Measurements from ENCODE around the gene LPO.

The LPO gene

DNA sequence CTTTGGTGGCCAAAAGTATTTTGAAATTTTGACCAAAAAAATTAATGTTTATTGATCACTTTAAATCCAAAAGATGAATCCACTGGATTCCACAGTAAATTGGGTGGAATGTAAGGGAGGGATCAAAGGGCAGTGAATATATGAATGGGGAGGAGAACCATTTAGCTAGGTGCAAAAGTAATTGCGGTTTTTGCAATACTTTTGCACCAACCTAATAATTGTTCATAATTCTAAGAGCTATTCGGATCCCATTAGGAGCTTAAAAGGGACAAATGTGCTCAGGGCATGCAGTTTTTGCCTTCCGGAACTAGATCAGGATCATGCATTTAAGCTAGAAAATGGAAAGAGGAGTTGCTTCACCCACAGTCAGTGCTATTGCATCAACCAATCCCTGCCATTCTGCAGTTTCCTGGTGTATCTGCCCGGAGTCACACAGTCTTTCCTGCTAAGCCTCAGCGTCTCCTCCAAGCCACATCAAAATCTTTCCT lies at the start of gene LPO:
Gene LPO (plus strand): TSS at position 438 of the 488 bp plus-strand sequence. CDS start 4,396 bp downstream, outside the sequence.
- no peak for DNase-seq

GRCh38 chr17:58189436-58190146 lies 48.8 kb upstream of the LPO start:
- peak in 1 of 2 donors; percentile 5 for DNase-seq

GRCh38 chr17:58191241-58191896 lies 47.0 kb upstream of the LPO start:
- DNase-seq = no peak

- no peak for DNase-seq
Observed at GRCh38 chr17:58192612-58193011, 45.8 kb upstream of the LPO start, which contains the start of gene EPX. Gene EPX, plus strand, starts transcription at chr17:58192726. Its CDS starts 121 bp downstream, at chr17:58192847.

DNA sequence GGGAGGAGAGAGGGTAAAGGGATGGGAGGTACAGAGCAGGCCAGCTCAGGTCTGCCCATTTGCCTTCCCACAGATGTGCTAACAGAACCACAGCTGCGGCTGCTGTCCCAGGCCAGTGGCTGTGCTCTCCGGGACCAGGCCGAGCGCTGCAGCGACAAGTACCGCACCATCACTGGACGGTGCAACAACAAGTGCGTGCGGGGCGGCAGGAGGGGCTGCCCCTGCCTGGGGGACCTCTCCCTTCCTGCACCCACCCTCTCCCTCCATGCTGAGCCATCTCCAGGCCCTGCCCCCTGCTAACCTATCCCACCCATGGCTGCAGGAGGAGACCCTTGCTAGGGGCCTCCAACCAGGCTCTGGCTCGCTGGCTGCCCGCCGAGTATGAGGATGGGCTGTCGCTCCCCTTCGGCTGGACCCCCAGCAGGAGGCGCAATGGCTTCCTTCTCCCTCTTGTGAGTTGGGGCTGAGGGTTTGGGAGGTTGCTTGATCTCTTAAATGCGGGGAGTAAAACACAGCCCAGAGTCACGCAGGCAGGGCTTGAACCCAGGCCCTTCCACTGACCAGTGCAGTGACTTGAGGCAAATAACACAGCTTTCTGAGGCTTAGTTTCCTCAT lies 44.6 kb upstream of the LPO start:
- no peak for DNase-seq

- no peak for DNase-seq
Observed at GRCh38 chr17:58195518-58196123, 42.8 kb upstream of the LPO start.

GRCh38 chr17:58196610-58197009 lies 41.8 kb upstream of the LPO start:
- DNase-seq = no peak

- peak in 1 of 2 donors; percentile 28 for DNase-seq
Observed at GRCh38 chr17:58200024-58200633, 38.3 kb upstream of the LPO start.

DNA sequence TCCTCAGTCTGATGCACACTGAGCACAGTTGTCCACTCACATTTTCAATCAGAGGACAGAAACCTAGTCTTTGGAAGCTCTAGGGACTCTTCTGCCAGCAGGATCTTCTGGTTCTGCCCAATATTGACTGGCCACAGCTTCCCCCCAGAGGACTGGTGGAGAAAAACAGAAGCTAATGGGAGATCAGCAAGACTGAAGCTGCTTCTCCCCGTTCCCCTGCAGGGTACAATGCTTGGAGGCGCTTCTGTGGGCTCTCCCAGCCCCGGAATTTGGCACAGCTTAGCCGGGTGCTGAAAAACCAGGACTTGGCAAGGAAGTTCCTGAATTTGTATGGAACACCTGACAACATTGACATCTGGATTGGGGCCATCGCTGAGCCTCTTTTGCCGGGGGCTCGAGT lies 35.5 kb upstream of the LPO start:
- no peak for DNase-seq

- DNase-seq = no peak
Observed at GRCh38 chr17:58204796-58205195, 33.6 kb upstream of the LPO start.

DNA sequence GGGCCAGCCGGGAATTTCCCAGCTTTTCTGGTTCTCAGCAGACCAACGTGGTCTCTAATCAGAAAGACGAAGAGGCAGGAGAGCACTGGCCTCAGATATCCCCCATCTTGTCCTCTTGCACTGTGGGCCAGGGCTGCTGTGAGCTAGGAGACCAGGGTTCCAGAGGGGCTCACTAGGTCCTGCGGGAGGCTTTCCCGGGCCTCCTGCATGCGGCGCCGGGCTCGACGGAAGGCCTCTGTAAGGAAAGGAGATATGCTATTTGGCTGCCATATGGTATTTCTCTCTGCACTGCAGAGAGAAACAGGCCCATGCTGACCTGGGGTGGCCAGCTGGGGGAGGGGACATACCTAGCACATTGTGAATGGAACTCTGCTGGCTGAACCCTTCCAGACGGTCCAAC lies 32.4 kb upstream of the LPO start:
- no peak for DNase-seq

- no peak for DNase-seq
Observed at GRCh38 chr17:58207451-58207850, 30.9 kb upstream of the LPO start.

- DNase-seq = no peak
Observed at GRCh38 chr17:58208344-58208743, 30.0 kb upstream of the LPO start.

GRCh38 chr17:58210922-58211321 lies 27.5 kb upstream of the LPO start:
- no peak for DNase-seq

GRCh38 chr17:58215685-58216084 lies 22.7 kb upstream of the LPO start:
- DNase-seq = no peak

DNA sequence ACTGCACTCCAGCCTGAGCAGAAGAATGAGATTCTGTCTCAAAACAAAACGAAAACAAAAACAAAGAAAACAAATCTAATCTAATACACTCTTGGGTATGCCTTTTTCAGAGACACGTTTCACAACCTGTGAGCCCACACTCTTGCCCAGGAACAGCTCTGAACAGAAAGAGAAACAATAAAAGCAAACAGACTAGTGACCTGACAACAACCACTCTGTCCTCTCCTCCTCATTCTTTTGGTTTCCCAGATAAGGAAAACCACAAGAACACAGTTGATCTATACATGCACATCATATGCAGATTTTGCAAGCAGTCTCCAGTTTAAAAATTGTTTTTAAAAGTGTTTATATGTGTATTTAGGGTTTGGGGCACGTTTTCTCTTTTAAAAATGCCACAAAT lies 20.6 kb upstream of the LPO start:
- DNase-seq = no peak

DNA sequence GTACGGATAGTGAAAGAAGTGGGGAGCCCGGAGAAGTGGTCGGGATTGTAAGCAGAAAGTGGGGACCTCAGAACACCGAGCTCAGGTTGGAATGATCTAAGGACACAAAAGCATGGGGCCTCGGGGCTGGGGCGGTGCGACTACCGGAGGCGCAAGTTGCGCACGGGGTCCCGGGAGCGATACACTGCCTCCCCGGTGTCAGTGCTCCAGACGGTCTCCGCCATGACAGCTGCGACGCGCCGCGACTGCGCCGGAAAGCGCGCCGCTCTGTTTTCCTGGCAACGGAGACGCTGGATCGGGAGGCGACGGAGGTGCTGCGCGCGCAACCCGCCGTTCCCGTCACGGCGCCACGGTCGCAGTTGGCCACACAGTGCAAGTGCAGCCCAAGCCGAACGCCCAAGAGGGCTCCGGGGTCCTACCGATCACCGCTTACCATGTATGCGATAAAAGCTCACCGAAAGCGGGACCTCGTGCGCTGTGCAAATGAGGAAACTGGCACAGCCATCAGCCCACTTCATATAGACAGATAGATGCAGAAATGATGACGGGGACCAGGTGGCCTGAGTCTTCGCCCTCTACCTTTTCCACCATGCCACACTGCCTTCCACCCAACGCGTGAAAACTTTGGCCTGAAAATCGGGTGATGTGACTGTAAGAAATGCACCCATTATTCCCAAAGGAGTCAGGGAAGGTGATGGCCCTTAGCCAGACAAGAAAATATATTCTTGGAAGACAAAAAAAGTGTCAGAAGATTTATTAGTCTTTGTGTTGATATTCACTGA lies 19.2 kb upstream of the LPO start, which contains the start of gene MKS1:
Gene MKS1 (minus strand): TSS at position 249 of the 782 bp plus-strand sequence. CDS start 25 bp downstream, at position 224.
- DNase-seq = peak; percentile 88 to 90

GRCh38 chr17:58219789-58220183 lies 18.6 kb upstream of the LPO start:
- DNase-seq = no peak

DNA sequence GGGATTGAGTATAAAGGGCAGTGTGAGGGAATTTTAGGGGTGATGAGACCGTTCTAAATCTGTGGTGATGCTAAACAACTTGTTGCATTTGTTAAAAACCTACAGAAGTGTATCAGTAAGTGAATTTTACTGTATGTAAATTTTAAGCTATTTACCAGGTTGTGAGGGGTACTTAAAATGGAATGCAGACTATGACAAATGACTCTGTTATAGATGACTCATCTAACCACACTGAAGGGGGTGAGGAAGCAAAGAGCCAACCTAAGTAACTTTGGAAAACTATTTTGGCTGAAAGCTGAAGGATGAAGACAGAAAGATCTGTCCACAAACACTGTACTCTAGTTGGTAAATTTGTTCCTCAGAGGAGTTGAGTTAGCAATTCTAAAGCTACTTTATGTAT lies 14.1 kb upstream of the LPO start:
- DNase-seq = peak in 1 of 2 donors; percentile 42

DNA sequence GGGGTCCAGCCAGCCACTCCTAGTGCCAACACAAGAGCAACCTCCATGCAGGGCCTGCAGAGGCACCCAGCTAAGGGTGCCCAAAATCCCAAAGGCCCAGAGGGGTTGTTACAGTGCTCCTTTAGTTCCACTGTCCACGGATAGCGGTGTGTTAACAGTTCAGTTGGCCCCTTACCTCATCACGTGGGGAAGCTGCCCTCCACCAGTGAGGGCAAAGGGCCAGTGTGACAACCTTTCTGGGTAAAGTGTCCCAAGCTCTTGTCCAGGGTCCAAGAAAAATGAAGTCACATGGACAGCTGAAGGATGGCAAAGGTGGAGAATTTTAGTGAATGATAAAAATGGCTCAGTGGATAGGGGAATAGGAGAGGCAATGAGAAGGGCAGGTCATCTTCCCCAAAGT lies 10.7 kb upstream of the LPO start:
- no peak for DNase-seq

- DNase-seq = no peak
Observed at GRCh38 chr17:58228679-58229078, 9.7 kb upstream of the LPO start.

DNA sequence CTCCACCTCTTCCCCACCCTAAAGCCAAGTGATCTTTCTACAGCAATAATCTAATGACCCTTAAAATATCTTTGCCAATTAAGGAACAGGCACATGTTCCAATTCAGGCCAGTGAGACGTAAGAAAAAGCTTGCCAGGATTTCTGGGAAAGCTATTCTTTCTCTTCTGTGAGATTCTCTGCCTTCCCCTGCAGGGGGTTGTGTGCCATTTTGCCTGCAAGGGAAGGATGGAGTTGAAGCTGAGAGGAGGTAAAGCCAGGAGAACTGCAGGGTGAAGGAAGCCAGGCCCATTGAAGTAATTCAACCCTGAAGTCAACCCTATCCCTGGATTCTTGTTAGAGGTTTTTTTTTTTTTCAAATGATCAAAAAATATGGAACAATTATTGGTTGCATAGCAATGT lies 9.0 kb upstream of the LPO start:
- DNase-seq = no peak
